GM23248 (cell line): ENCODE results near the gene FOXP2.

Experiments
- EZH2 ChIP-seq: fragments of 200-600 bp; sonication (generic); IDR thresholded peaks from 2 replicates; pipeline ENCODE4 v1.6.1; 2018; ENCODE audit warnings: antibody characterized with exemption, mild to moderate bottlenecking; ENCODE audit not compliant: insufficient read depth, poor library complexity, severe bottlenecking
- EZH2phosphoT487 ChIP-seq: fragments of 200-600 bp; sonication (generic); IDR thresholded peaks from 2 replicates; pipeline ENCODE4 v1.6.1; 2018; ENCODE audit warnings: antibody characterized with exemption, moderate library complexity, mild to moderate bottlenecking, low read depth; ENCODE audit not compliant: insufficient read depth

- TF ChIP-seq EZH2 (no peak), EZH2phosphoT487 (no peak)
Observed at GRCh38 chr7:114620208-114620607, 205.6 kb downstream of the FOXP2 start.
